ELF-1 (cell line): ENCODE data around the gene CTAGE8.
"Not testable (repeated sequence)": the region's sequence is repeated elsewhere in the genome, so short reads cannot be mapped to it uniquely, and the experiment has no call there.

Experiments
- DNase-seq: peaks from one replicate; pipeline ENCODE4 v3.0.0-alpha.2; 2016; ENCODE audit warnings: low read depth, low spot score

CTAGE8 gene

GRCh38 chr7:144259067-144259466 is 10.0 kb downstream of the CTAGE8 start:
- DNase-seq, result not testable (repeated sequence)

DNA sequence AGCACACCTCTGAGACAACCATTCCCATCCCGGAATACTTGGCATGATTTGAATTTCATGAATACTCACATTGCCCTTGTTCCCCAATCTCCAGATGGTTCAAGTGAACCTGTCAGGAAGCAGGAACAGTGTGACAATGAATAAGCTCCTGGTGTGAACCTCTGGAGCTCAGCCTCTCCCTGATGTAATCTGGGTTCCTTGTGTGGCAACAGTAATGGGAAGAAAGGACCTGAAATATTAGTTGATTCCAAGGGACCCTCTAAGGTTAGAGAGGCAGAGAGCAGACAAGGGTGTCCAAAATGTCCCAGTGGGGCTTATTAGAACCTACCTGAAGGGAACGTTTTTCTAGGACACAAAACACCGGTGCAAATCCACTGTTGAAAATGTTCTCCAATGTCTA is 13.0 kb downstream of the CTAGE8 start:
- DNase-seq, result peak; percentile 3

- DNase-seq, result peak; percentile 1
Observed at GRCh38 chr7:144255471-144255897, 13.6 kb downstream of the CTAGE8 start.

DNA sequence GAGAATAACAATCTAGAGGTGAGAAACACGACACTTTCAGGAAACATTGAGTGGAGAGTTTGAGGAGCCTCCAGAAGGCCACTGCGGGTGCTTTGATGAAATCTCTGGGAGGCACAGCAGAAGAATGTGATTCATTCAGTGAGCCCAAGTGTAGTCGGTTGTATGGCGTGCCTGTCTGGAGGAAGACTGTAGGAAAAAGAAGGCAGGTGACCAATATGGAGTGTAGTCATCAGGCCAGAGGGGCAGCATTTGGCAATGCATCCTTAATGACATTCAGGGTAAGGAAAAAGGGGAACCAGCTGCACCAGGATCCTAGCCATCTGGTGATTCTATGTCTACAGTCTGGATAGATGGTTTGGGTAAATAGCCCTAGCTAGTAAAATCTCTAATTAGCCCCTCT is 16.8 kb downstream of the CTAGE8 start:
- not testable (repeated sequence) for DNase-seq

DNA sequence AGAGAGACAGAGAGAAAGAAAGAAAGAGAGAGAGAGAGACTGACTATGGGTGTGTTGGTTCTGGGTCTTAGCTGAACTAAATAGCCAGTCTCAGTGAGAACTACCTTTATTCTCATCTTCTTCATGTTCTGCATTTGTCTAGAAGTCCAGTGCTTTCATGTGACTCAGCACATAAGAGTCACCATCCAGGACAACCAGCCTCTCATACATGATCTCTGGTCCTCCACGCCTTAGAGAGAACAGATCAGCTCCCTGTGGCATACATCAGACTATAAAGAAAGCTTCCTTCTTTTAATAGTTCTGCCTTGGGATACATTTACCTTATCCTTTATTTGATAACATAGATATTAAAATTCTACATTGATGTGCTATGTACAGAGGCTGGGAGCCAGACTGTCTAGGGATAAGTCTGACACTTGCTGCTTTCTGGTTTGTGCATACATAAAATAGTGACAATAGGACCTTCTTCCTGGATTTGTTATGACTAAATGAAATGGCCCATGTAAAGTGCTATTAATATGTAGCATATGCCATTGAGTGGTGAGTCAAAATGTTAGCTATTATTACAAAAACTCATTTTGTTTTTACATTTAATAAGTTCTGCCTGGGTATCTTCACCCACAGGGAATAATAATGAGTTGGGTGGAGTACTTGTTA is 21.3 kb downstream of the CTAGE8 start:
- not testable (repeated sequence) for DNase-seq

DNA sequence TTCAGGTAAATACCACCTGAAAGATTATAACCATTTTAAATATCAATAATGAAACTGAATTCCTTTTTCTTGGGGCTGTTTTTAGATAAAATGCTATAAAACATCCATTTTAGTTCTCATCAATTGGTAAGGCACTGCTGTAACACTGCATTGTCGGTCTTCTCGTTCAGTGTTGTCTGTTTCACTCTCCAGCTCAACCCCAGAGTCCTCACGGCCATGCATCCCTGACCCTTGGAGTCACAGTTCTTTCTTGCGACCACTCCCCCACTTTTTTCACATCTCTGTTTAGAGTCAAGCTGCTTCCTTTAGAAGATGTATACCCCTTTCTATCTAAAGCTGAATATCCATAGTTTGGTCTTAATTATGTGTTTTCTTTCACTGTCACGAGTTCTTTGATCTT is 22.1 kb downstream of the CTAGE8 start:
- DNase-seq, result not testable (repeated sequence)

- DNase-seq, result not testable (repeated sequence)
Observed at GRCh38 chr7:144245372-144245771, 23.7 kb downstream of the CTAGE8 start.

- not testable (repeated sequence) for DNase-seq
Observed at GRCh38 chr7:144239365-144239764, 29.7 kb downstream of the CTAGE8 start, which contains the start of gene OR2A42. Gene OR2A42, minus strand, starts transcription at chr7:144239605. Its CDS starts 6,762 bp downstream, at chr7:144232843.

DNA sequence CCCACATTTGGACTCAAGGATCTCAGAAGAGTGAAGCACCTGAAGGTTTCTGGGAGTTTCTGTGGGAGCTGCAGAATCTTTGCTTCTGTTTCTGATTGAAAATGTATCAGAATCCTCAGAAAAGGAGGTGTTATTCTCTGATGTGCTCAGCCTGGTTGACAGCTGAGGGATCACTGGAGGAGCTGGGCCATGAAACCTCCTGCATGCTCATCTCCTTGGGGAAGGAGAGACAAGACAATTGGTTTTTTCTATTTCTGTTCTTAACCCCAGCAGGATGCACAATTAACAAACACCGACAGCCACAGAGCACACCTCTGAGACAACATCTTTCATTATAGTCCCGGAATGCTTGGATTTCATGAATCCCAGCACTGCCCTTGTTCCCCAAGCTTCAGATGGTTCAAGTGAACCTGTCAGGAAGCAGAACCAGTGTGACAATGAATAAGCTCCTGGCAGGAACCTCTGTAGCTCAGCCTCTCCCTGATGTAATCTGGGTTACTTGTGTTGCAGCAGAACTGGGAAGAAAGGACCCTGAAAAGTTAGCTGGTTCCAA is 30.5 kb downstream of the CTAGE8 start:
- peak; percentile 1 for DNase-seq

- not testable (repeated sequence) for DNase-seq
Observed at GRCh38 chr7:144233039-144233438, 36.0 kb downstream of the CTAGE8 start.

GRCh38 chr7:144231027-144231426 is 38.1 kb downstream of the CTAGE8 start:
- DNase-seq, result not testable (repeated sequence)

GRCh38 chr7:144228810-144229209 is 40.3 kb downstream of the CTAGE8 start:
- not testable (repeated sequence) for DNase-seq

DNA sequence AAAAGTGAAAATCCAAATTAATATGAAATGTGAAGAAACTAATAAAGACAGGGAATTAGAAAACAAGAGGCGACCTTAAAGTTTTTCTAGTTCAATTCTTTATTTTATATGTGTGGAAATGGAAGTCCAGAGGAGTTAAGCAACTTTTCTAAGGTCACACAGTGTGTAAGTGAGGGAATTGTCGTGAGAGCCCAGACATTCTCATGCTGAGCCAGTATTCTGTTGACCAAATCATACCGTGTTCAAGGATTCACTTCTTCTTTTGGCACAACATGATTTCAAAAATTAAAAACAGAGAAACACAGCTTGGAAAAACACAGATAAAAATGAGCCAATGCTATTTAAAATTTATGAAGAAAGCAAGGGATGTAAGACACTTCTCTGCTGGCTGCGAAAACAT is 42.2 kb downstream of the CTAGE8 start:
- DNase-seq, result not testable (repeated sequence)

- DNase-seq, result not testable (repeated sequence)
Observed at GRCh38 chr7:144223675-144224074, 45.4 kb downstream of the CTAGE8 start.

- DNase-seq, result not testable (repeated sequence)
Observed at GRCh38 chr7:144220531-144220930, 48.6 kb downstream of the CTAGE8 start.

DNA sequence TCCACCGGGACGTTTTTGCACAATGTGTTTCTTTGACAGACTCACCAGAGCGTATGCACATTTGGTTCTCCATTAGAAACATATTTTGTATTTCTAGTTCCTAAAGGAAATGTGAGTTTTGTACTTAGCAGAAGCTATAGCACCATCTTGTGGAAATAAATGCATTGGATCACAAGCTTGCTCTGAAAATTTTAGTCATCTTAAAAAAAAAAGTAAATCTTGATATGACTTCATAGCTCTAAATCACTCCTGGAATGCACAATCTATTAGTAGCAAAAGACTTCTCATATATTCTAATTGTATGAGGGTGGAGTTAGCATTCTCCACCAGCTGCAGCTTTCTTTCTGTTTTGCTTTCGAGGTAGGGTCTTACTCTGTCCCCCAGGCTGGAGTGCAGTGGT is 49.9 kb downstream of the CTAGE8 start:
- not testable (repeated sequence) for DNase-seq

- not testable (repeated sequence) for DNase-seq
Observed at GRCh38 chr7:144218581-144218980, 50.5 kb downstream of the CTAGE8 start.

GRCh38 chr7:144217200-144217599 is 51.9 kb downstream of the CTAGE8 start:
- DNase-seq, result not testable (repeated sequence)
